Uterus (tissue), 2 donors: ENCODE data around the gene HLA-DQA1.

Experiments used
- CTCF ChIP-seq, 4 experiments: fragments of 200-600 bp in 2 of 4; fragments of 450-650 bp in 2 of 4; sonication (generic) in 2 of 4; IDR thresholded peaks; one replicate each; pipeline ENCODE4 v1.5.1; 2016 to 2019; ENCODE audit warnings: antibody characterized with exemption in 4 of 4, mild to moderate bottlenecking in 2 of 4, moderate library complexity in 1 of 4
- POLR2A ChIP-seq, 2 donors: fragments of 450-650 bp; IDR thresholded peaks; one replicate each; pipeline ENCODE4 v1.6.1; 2016; ENCODE audit warnings: antibody characterized with exemption in 2 of 2, mild to moderate bottlenecking in 1 of 2, moderate library complexity in 1 of 2

- TF ChIP-seq CTCF (IDR thresholded peaks at IDR 0.05) (no peak), POLR2A (IDR thresholded peaks at IDR 0.05) (no peak)
Observed at GRCh38 chr6:32669893-32670292, 32.7 kb downstream of the HLA-DQA1 start.
